ENCODE data around the gene FTO.

GRCh38 chr16:53968454-53968853 is 264.5 kb downstream of the FTO start:
- TF ChIP-seq CTCF (IDR thresholded peaks at IDR 0.05) (no peak), POLR2A (IDR thresholded peaks at IDR 0.05) (no peak)

Data from thyroid gland (tissue), 4 donors.